Keratinocyte (primary cell): Measurements from ENCODE around the gene DCDC2C. TPM values are rescaled to one million over a fixed set of nuclear protein-coding genes. Genes with fewer than 3 reads are reported as not detected.

Source experiments
- DNase-seq: peaks from one replicate; pipeline ENCODE4 v3.0.0-alpha.2; 2011; ENCODE audit warnings: low read depth, missing footprints, low spot score
- FAIRE-seq: peaks from 2 replicates; lab custom pipeline; 2011; peaks lifted over from hg19 to GRCh38; lab: Jason Lieb, UNC
- H2AFZ ChIP-seq: 2 replicates; pipeline ENCODE4 v1.6.0; 2012; ENCODE audit warnings: low read length, control low read depth, inconsistent platforms; ENCODE audit not compliant: control insufficient read depth
- H3K27ac ChIP-seq: 2 replicates; pipeline ENCODE4 v1.5.1; 2011; ENCODE audit warnings: low read length; ENCODE audit not compliant: control insufficient read depth, insufficient read depth
- H3K27me3 ChIP-seq: 3 replicates; pipeline ENCODE4 v1.6.0; 2011; ENCODE audit warnings: low read length; ENCODE audit not compliant: control insufficient read depth, insufficient read depth; ENCODE audit errors: extremely low read depth
- H3K36me3 ChIP-seq, 2 experiments: 2 replicates in 1 of 2; 3 replicates in 1 of 2; pipeline ENCODE4 v1.5.1; 2011; ENCODE audit warnings: low read length in 2 of 2, mild to moderate bottlenecking in 1 of 2; ENCODE audit not compliant: control insufficient read depth in 2 of 2, insufficient read depth in 2 of 2; ENCODE audit errors: extremely low read depth in 1 of 2
- H3K4me1 ChIP-seq: 3 replicates; pipeline ENCODE4 v1.5.1; 2011; ENCODE audit warnings: low read length; ENCODE audit not compliant: control insufficient read depth, insufficient read depth; ENCODE audit errors: extremely low read depth
- H3K4me2 ChIP-seq: 3 replicates; pipeline ENCODE4 v1.6.0; 2011; ENCODE audit warnings: low read depth, low read length; ENCODE audit not compliant: control insufficient read depth, insufficient read depth; ENCODE audit errors: extremely low read depth
- H3K4me3 ChIP-seq, 3 experiments: fragments of 200-600 bp in 1 of 3; sonication (generic) in 1 of 3; 2 replicates in 2 of 3; 3 replicates in 1 of 3; pipeline ENCODE4 v1.5.1; 2011 to 2016; ENCODE audit warnings: low read length in 3 of 3, mild to moderate bottlenecking in 3 of 3, control low read depth in 2 of 3, inconsistent platforms in 1 of 3, low read depth in 1 of 3, mixed read lengths in 1 of 3, mixed run types in 1 of 3, moderate library complexity in 1 of 3; ENCODE audit not compliant: control insufficient read depth in 2 of 3, insufficient read depth in 2 of 3; ENCODE audit errors: extremely low read depth in 1 of 3
- H3K79me2 ChIP-seq: 2 replicates; pipeline ENCODE4 v1.6.0; 2012; ENCODE audit warnings: low read length; ENCODE audit not compliant: control insufficient read depth, insufficient read depth
- H3K9ac ChIP-seq: 3 replicates; pipeline ENCODE4 v1.6.0; 2011; ENCODE audit warnings: low read length; ENCODE audit not compliant: control insufficient read depth, insufficient read depth; ENCODE audit errors: extremely low read depth
- H3K9me1 ChIP-seq: 3 replicates; pipeline ENCODE4 v1.6.0; 2011; ENCODE audit warnings: low read length; ENCODE audit not compliant: control insufficient read depth, insufficient read depth; ENCODE audit errors: extremely low read depth
- H3K9me3 ChIP-seq: 2 replicates; pipeline ENCODE4 v1.5.1; 2012; ENCODE audit warnings: low read depth, low read length; ENCODE audit not compliant: control insufficient read depth
- H4K20me1 ChIP-seq: 3 replicates; pipeline ENCODE4 v1.6.0; 2011; ENCODE audit warnings: low read length; ENCODE audit not compliant: control insufficient read depth, insufficient read depth; ENCODE audit errors: extremely low read depth
- CTCF ChIP-seq, 3 experiments: IDR thresholded peaks in 1 of 3; conservative IDR thresholded peaks in 1 of 3; optimal IDR thresholded peaks in 1 of 3; 2 replicates in 2 of 3; 3 replicates in 1 of 3; pipeline versions ENCODE3 to v1.5.1; 2011; ENCODE audit warnings: low read length in 3 of 3, mild to moderate bottlenecking in 3 of 3, moderate library complexity in 2 of 3, control low read depth in 1 of 3, inconsistent platforms in 1 of 3; ENCODE audit not compliant: insufficient read depth in 2 of 3; ENCODE audit errors: extremely low read depth in 1 of 3
- EZH2 ChIP-seq: IDR thresholded peaks from one replicate; pipeline ENCODE4 v1.6.1; 2012; ENCODE audit warnings: inconsistent platforms, mild to moderate bottlenecking, low read length, moderate library complexity
- dilution Hi-C: fragments of 300-500 bp; cut with MboI; formaldehyde crosslinking; loops from one replicate; pipeline ENCODE4 v1.7.0; 2020; ENCODE audit warnings: low sequenced_read_pairs; ENCODE audit not compliant: extremely low pct_ligation_motif_present
- polyA plus RNA-seq, 5 experiments: library from polyadenylated mRNA; depleted of rRNA in 3 of 5; stranded (reverse) in 3 of 5; stranded (forward) in 1 of 5; unstranded in 1 of 5; fragments of >200 nt; gene quantifications; 1 replicate in 1 of 5; 2 replicates in 3 of 5; 3 replicates in 1 of 5; pipeline versions ENCODE4 v1.2.1 to v1.2.3, GENCODE V29; 2011 to 2012; ENCODE audit warnings: missing spikeins in 2 of 5, low read depth in 1 of 5, low replicate concordance in 1 of 5

The DCDC2C gene
- polyA plus RNA-seq, 1 donor (not counting 4 experiments of a cell fraction or from before 2014, with no cell fraction given) = not detected

GRCh38 chr2:3743951-3744555 lies 40.7 kb downstream of the DCDC2C start:
- Histone ChIP-seq H3K79me2 (no peaks in the 10 kb centered on the region), H3K9me1 (no peaks in the 10 kb centered on the region), H3K9me3 (no peaks in the 10 kb centered on the region), H3K4me1 (no peaks in the 10 kb centered on the region), H3K27ac (no peak overlapping the region), H3K27me3 (no peaks in the 10 kb centered on the region), H3K9ac (no peak overlapping the region), H3K4me3 (no peak overlapping the region), H3K36me3 (no peaks in the 10 kb centered on the region), H2AFZ (no peak overlapping the region), H3K4me2 (no peak overlapping the region), H4K20me1 (no peaks in the 10 kb centered on the region)
- dilution Hi-C loops = no loop called here
- no peak for TF ChIP-seq EZH2
- TF ChIP-seq CTCF (optimal IDR thresholded peaks at IDR 0.05 in 1 of 3, IDR thresholded peaks at IDR 0.05 in 1 of 3, conservative IDR thresholded peaks at IDR 0.05 in 1 of 3; ENCODE audit: extremely low read depth in 1 of 3, insufficient read depth in 2 of 3, low read length in 3 of 3) = no peak
- DNase-seq (no peak), FAIRE-seq (no peak)

GRCh38 chr2:3745920-3746319 lies 42.5 kb downstream of the DCDC2C start:
- Histone ChIP-seq H3K9me3 (no peaks in the 10 kb centered on the region), H3K36me3 (no peaks in the 10 kb centered on the region), H3K79me2 (no peaks in the 10 kb centered on the region), H3K9ac (no peak overlapping the region), H3K4me2 (no peak overlapping the region), H3K27me3 (no peaks in the 10 kb centered on the region), H3K4me3 (no peak overlapping the region), H3K27ac (no peak overlapping the region), H2AFZ (no peak overlapping the region), H4K20me1 (no peaks in the 10 kb centered on the region), H3K4me1 (no peaks in the 10 kb centered on the region), H3K9me1 (no peaks in the 10 kb centered on the region)
- dilution Hi-C loops = no loop called here
- DNase-seq (no peak), FAIRE-seq (no peak)
- TF ChIP-seq EZH2 (no peak), CTCF (optimal IDR thresholded peaks at IDR 0.05 in 1 of 3, IDR thresholded peaks at IDR 0.05 in 1 of 3, conservative IDR thresholded peaks at IDR 0.05 in 1 of 3; ENCODE audit: extremely low read depth in 1 of 3, insufficient read depth in 2 of 3, low read length in 3 of 3) (no peak)
